NK-92 (cell line): ENCODE results near the gene C19orf12.

Experiments used
- DNase-seq: peaks from one replicate; lab custom pipeline; 2025; ENCODE audit not compliant: unreplicated experiment; lab: John Stamatoyannopoulos, UW

C19orf12 gene

GRCh38 chr19:29697523-29698261 is 17.4 kb downstream of the C19orf12 start:
- no peak for DNase-seq

GRCh38 chr19:29696565-29696846 is 18.6 kb downstream of the C19orf12 start:
- no peak for DNase-seq

- DNase-seq = no peak
These were observed 19.1 kb downstream of the C19orf12 start for GRCh38 chr19:29695765-29696564.

- no peak for DNase-seq
These were observed 20.1 kb downstream of the C19orf12 start for GRCh38 chr19:29694669-29695627.

GRCh38 chr19:29694161-29694560 is 20.9 kb downstream of the C19orf12 start:
- no peak for DNase-seq

GRCh38 chr19:29690842-29691241 is 24.2 kb downstream of the C19orf12 start:
- no peak for DNase-seq

DNA sequence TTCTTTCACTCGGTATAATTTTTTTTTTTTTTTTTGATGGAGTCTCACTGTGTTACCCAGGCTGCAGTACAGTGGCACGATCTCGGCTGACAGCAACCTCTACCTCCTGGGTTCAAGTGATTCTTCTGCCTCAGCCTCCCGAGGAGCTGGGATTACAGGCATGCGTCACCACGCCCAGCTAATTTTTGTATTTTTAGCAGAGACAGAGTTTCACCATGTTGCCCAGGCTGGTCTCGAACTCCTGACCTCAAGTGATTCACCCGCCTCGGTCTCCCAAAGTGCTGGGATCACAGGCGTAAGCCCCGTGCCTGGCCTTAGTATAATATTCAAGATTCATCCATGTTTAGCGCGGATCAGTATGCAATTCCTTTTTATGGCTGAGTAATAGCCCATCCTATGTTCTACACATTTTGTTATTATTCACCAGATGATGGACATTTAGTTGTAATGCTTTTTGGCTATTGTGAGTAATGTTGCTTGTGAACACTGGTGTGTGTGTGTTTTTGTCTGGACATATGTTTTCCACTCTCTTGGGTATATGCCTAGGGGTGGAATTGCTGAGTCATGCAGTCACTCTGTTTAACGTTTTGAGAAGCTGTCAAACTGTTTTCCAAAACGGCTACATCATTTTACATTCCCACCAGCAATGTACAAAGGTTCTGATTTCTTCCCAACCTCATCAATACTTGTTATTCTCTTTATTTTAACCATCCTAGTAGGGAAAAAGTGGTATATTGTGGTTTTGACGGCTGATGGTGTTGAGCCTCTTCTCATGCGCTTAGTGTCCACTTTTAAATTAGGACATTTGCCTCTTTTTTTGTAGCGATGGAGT is 26.9 kb downstream of the C19orf12 start:
- DNase-seq = no peak

DNA sequence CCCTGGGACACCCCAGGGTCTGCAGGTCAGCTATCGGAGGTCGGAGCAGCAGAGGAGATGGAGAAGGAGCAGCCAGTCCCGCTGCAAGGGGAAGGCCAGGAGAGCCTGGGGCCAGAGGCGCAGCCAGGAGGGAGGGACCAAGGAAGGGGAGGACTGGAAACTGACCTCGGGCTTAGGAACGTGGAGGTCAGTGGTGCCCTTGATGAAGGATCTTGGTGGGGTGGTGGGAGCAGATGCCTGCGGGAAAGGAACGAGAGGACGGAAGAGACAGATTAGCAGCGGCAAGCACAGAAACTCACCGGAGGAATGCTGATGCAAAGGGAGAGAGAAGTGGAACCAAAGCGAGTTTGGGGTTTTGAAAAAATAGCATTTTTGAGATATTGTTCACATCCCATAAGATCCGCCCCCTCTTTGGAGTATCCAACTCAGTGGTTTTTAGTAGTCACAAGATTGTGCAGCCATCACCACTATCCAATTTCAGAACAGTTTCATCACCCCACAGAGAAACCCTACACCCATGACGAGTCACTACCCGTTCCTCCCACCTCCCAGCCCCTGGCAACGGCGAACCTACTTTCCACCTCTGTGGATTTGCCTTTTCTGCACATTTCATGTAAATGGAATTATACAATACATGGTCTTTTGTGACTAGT is 27.7 kb downstream of the C19orf12 start:
- no peak for DNase-seq

- DNase-seq = no peak
These were observed 28.7 kb downstream of the C19orf12 start for GRCh38 chr19:29686285-29686805.

DNA sequence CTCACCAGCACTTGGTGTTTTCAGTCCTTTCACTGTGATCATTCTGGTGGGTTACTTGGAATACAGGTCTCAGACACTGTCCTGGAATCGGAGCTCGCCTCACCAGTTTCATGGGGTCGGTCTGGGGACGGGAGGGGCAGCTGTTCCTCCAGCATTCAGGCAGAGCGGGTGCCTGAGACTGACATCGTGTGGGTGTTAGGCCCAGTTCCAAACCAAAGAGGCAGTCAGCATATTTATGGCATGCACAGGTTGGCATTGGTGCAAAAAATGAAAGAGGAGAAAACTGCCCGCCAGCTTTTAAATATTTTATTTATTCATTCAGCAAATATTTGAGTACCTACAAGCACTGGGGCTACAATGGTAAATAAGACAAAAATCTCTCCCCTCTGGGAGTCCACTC is 29.7 kb downstream of the C19orf12 start:
- no peak for DNase-seq

DNA sequence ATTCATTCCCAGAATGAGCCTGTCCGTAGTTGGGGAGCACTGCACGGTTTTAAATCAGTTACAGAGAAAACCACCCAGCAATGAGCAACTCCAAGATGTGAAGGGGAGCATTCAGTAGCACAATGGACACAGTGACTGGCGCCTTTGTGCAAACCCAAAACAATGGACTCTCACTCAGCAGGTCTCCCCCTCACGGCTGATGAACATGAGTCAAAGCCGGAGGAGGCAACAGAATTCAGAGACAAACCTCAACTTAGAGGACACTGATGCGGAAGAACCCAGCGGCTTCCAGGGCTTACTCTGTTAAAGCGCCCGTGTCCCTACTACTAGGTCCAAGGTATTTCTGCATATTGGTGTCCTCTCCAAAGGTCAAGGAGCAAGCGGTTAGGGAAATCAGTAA is 32.1 kb downstream of the C19orf12 start:
- DNase-seq = no peak

GRCh38 chr19:29682236-29682895 is 32.7 kb downstream of the C19orf12 start:
- no peak for DNase-seq

DNA sequence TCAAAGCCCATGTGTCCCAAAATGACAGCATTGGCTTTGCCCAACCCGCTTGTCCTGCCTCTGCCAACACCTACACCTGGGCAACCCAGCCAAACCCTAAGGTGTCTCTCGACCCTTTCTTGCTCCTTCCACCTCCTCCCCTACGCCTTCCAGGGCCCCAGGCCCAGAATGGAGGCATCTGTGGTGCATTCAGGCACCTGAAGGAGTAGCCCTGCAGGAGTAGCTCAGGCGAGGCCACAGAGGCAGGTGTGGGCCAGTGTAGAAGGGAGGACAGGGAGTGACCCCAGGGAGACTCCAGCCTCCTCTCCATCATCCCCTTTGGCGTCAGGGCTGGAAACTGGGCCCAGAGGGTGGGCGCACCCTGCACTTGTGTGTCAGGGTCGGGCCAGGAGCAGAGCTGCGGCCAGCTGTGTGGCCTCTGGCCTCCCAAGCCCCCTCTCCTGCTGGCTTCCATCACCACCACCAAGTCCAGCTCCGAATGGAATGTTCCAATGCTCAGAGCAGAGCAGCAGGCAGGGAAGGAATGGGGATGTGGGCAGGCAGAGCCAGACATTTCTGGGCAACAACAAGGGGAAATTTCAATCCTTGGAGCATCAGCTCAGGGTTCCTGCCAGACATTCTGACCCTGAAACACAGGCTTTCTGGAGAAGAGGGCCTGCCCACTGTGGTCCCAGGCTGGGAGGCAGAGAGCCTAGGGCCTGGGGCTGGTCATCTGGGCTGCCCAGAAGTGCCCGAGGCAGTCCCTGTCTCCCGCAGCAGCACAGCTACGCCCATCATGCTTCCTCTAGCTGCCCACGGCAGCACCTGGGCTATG is 33.4 kb downstream of the C19orf12 start:
- DNase-seq = no peak

- no peak for DNase-seq
These were observed 34.1 kb downstream of the C19orf12 start for GRCh38 chr19:29680937-29681336.

GRCh38 chr19:29680447-29680846 is 34.6 kb downstream of the C19orf12 start:
- DNase-seq = no peak

- no peak for DNase-seq
These were observed 35.4 kb downstream of the C19orf12 start for GRCh38 chr19:29679598-29680210.

GRCh38 chr19:29678484-29679106 is 36.5 kb downstream of the C19orf12 start:
- DNase-seq = no peak
